Nucleus accumbens (tissue), 56 donors: ENCODE data around the gene GNGT2.

Experiments
- DNase-seq, 56 donors: peaks; one replicate each; lab custom pipeline; 2025; lab: John Stamatoyannopoulos, UW

Gene GNGT2

DNA sequence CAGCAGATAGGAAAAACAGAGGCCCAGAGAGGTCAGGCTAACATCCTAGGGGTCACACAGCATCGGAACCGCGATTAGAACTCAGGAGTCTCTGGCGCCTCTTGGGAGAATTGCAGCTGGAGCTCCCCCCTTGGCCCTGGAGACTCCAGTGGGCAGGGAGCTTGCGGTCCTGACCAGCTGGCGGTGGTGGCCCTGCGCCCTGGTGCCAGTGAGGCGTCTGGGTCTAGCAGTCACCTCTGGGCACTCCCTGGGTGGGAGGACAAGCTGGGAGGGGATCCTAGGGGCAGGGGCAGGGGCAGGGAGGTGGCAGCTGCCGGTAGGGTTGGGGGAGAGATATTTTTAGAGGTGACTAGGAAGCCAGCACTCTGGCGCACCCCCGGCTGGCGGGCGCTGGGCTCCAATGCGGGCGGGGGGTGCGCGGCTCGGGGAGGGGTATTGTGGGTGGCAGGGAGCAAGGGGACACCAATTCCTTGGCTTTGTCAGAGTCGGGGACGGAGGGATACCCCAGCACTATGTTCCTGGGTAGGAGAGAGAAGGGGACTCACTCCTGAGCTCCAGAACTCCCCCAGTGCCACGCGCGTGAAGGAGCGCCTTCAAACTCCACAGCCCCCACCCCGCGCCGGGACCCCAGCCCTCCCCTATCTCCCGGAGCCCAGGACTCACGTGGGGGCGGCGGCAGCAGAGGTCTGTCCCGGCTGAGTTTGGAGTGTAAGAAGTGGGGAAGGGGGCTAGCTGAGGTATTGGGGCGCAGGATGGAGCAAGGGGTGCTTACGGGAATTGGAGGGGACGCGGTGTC lies 19.6 kb upstream of the GNGT2 start:
- peak in 1 of 56 donors; percentile 26 for DNase-seq

DNA sequence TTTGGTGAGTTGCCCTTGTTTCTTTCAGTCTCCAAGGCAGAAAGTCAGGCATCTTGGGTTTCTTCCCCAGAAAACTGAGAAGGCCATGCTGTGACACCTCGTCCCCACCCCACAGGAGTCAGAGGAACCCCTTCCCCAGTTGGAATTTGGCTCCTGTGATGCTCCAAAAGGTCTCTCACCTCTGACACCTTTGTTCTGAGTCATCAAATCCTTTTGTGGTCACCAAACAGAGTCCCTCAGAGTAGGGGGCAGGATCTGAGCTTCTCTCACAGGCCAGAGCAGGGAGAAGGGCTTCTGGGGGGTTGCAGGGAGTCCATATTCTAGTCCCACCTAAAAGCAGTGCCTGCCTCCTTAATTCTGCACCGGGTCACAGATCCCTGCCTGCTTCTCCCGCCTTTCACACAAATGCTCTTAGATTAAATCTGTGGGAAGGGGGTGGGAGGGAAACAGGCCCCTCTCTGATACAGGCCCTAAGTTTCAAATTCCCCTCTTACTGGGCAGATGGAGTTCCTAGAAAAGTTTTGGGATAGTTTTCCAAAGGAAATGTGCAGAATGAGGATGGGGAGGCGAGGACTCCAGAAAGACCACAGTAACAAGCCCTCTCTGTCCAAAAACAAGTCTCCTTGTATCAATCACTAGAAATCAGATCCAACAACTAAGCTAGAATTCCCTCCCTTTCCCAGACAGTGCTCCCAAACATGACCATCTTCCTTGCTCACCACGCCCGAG lies 18.9 kb upstream of the GNGT2 start:
- no peak for DNase-seq

DNA sequence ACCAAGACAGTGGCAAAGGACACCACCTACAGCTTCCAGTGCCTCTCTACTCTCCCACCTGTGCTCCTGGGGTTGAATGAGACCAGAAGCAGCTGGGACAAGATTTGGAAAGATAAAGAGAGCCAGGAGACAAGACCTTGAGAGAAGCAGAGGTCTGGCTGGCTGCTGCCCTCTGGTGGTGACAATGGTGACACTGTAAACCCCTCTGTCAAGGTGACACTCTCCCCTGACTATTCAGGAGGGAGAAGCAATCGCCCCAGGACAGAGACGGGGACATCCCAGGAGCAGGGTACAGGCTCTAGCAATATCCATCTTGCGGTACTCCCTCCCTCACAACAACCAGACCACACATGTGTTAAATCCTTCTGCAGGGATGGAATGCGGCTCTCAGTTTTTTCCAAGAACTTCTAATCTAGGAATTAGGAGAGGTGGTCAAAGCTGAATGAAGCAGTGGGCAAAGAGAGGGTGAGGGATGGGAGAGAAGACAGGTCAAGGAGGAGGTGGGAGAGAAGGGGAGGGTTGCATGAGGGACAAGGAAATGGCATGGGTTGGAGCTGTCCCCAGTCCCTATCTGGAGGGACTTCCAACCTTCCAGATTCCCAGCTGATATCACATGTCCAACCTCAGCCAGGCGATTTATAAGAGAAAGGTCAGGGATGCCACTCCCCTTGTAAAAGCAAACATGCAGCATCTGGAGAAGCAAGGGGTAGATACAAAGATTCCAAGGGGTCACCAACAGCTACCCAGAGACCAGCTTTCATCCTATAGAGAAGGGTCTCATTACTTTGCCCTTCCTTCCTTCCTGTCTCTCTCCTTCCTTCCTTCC lies 17.3 kb upstream of the GNGT2 start:
- peak in 44 of 56 donors; percentile 7 to 86 (median 30) for DNase-seq

DNA sequence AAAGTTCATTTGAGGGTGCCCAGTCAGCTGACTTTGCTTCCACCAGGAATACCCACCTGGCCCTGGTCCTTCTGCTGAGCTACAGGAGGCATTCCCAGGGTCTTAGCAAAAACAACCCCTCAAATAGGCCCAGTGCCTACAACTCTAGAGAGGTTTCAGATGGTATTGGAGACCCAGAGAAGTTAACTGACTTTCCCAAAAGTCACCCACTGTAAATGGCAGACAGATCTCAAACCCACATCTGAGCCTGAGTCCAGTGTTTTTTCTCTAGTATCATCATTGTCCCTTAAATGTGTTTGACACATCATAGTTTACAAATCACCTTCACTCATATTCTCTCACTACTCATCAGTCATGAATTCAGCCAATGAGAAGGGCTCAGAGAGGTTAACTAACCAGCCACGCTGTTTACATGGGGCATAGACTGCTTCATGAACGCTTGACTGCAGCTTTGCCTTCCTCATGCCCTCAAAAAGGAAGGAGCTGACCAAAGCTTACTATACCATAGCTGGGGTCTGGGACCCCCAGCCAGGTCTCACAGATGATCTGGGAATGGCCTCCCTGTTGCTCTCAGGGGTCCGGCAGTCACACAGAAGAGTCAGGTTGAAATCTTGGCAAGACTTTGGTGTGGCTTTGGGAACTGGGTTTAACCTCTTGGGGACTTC lies 16.5 kb upstream of the GNGT2 start:
- DNase-seq = no peak

DNA sequence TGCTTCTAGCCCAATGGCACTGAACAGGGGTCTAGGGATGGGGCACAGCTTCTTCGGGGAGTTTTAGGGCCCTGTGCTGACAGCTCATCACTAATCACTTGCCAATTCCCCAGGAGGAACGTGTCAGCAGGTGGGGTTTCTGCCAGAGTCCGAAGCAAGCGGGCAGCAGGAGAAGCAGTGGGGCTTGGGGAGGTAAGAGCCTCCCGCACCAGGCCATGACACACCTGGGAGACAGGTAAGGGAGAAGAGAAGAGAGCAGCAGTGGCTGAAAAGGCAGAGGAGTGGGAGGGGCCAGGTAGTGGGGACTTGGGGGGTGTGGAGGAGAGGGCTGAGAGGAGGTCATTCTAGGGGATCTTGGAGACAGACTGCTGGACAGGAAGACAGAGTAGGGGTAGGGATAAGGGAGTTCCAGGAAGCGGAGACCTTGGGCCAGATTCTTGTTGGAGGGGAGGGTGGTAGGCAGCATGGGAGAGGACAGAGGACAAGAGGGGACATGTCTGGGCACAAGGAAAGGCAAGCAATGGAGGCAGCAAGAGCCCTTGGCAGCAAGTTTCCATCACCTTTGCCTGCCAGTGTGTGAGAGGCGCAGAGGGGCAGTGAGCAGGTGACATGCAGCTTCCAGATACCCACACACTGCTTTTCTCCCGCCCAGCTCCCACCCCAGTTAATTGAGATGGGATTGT lies 15.3 kb upstream of the GNGT2 start:
- DNase-seq = no peak

DNA sequence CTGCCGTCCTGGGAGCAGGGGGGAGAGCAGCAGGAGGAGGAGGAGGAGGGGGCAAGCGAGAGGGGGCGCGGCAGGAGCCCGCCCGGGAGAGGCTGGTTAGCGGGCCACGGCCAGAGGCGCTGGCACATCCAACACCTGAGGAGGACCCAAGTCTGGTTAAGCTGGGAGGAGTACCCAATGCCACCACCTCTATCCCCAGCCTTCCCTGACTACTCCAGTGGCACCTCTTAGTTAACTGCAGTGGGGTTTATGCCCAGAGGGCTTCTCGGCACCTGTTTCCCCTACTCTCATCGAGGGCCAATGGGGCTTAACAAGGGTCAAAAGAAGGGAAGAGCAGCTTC lies 14.6 kb upstream of the GNGT2 start:
- no peak for DNase-seq

DNA sequence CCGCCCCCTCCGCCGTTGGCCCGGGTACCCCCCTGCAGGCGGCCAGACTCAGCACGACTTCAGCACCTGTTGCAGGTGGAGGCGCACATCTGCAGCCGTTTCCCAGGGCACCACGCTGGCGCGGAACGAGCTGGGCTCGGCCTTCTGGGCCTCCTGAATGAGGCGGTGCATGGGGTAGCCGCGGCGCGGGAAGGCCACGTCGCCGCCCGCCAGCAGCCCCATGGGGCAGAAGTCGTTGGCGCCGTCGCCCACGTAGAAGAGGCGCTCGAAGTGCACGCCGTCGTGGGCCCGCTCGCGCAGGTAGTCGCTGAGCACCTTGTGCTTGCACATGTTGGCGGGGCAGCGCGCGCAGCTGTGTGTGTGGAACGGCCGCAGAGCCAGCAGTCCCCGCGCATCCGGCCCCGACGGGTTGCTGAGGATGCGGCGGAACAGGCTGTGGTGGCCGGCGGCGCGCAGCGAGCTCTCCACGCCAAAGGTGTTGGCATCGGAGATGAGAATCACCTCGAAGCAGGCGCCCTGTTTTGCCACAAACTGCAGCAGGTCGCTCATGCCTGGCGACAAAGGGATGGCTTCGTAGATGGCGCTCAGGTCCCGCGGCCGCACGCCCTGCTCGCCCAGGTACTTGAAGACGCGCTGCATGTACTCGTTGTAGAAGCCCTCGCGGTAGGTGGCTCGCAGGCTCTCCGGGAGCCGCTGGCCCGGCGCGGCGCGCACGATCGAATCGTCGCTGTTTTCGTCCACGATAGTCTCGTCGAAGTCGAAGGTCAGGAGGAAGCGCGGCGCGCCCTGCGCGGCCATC lies 14.0 kb upstream of the GNGT2 start:
- no peak for DNase-seq

DNA sequence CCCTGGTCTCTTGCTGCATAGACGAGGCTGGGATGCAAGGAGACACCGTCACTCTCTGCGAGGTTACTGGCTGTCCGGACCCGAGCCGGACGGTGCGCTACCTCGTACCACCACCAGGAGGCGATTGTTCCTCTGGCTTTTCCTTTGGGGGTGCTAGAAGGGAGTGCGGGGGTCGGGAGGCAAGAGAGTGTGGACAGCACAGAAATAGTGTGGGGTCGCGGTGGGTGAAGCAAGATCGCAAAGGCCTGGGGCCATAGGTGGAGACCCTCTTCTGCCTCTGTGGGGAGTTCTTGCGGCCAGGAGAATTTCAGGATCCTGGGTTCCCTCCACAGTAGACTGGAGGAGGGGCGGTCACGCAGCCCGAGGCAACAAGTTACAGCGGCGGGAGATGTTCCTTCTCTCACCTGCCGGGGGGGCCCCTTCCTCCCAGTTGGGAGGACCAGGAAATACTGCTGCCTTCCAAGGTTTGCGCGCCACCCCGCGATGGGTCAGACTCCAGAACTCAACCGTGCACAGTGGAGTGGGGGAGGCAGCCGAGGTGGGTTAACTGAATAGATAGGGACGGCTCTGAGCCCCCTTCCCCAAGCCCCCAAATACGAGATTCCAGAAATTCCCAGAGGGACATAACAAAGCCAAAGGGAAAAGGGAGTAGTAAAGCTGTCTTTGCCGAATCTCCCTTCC lies 13.3 kb upstream of the GNGT2 start:
- DNase-seq = peak in 24 of 56 donors; percentile 2 to 66 (median 18)

DNA sequence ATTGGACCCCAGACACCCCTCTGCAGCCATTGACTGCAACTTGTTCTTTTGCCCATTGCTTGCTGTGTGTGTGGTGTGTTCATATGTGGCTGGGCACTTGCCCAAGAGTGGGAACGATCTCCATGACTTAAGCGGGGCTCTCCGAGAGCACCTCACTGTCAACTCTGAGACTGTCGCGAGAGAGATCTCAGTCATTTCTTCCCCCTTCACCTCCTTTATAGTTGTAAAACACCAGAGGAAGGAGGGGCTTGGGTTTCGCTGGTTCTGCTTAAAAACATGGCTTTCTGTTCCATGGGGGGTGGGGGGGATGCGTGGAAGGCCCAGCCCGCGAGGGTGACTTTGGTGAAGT lies 12.8 kb upstream of the GNGT2 start:
- DNase-seq = no peak

DNA sequence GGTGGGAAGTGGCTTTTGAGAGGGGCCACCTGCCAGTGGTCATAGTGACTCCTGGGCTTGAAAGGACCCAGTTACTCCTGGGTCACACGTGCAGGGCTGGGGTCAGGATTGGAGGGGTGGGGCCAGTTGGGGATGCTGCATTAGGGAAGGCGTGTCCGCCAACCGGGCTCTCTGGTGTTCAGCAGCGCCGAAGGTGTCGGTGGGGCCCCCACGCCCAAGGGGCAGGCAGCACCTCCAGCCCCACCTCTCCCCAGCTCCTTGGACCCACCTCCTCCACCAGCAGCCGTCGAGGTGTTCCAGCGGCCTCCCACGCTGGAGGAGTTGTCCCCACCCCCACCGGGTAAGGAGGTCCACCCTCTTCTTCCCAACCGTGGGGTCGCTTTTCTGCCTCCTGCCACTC lies 9.6 kb upstream of the GNGT2 start:
- no peak for DNase-seq

DNA sequence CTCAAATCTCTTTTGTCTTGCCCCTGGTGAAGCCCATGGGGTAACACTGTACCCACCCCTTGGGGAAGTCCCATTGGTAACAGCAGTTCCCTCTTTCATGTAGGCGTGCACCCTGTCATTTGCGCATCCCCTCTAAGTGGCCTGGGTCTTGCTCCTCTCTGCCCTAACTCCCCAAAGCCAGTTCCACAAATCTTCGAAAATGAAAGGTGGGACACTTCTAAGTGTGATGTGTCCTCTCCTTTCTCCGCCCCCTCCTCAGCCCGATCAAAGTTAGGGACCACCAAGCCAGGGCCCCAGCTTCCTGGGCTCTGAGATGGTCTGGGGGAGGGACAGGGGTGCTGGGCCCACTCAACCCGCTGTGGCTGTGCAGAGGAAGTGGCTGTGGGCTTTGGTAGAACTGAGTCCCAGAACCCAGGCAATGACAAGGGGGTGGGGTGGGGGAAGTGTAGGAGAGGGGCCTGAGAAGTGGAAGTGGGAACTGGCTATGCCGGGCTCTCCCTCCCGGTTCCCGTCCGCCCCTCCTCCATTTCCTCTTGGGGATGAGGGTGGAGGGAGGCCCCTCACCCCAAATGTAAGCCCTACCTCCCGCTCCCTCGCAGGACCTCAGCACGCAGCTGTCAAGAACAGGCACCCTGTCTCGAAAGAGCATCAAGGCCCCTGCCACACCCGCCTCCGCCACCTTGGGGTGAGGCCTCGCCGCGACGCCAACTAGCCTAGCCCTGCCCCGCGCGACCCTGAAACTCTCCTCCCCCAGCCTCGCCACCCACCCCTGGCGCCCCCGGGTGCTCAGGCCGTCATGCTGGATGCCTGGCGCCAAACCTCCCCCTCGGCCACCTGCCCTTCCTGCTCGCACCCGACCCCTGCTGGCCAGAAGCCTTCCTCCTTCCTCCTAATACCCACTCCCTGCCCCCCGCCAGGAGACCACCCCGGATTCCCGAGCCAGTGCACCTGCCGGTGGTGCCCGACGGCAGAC lies 8.9 kb upstream of the GNGT2 start:
- peak in 9 of 56 donors; percentile 9 to 21 (median 17) for DNase-seq

DNA sequence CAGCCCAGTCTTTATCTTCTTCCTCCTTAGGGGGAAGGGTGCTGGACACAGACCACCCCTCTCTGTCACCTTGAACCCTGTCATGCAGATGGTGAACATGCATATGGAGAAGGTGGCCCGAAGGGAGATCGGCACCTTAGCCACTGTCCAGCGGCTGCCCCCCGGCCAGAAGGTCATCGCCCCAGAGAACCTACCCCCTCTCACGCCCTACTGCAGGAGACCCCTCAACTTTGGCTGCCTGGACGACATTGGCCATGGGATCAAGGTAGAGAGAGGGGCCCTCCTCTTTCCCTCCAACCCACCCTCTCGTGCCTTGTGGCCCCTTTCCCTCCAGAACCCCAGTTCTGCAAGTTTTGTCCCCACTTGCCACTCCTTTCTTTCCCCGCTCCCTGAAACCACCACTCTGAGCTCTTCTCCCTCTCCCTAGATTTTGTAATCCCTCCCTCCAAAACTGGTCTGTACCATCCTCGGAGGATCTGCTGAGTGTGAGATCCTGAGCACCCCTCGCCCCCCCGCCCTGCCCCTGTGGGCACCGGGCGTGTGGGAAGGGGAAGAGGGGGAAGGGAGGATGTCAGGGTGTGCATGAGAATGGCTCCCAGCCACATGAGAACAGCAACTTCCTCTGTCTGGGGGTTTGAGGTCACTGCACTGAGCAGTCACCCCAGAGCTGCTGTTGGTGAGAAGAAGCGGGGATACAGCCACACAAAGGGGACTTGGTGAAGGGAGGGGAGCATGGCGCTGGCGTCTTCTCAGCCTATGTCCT lies 7.5 kb upstream of the GNGT2 start:
- peak in 21 of 56 donors; percentile 6 to 53 (median 16) for DNase-seq

DNA sequence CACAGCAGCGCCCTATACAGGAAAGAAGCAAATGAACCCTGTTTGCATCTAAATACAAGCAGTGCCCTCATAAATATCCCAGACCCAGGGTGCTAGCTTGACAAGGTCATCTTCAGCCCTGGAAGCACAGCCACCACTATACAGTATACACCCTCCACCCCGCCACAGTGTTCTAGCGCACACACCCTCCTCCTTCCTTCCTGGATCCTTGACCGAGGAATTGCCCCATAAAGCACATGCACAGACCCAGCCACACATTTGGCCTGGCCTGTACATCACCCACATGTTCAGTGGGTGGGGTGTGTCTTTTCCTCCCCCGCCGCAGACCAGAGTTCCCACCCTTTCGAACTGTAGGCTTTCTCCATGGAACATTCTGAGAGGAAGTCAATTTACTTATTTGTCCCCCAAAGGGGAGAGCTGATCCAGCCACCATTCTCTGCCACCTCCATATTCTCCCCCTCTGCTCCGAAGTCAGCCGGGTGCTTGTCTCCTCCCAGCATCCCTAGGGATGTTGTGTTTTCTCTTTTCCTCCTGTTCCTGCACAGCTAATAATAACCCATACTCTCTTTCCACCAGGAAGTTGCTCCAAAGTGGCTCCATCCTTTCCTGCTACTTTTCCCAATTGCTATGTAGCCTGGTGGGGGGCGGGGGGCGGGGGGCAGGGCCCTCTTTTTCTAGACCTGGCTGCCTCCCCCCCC lies 6.7 kb upstream of the GNGT2 start:
- peak in 7 of 56 donors; percentile 4 to 35 (median 16) for DNase-seq

DNA sequence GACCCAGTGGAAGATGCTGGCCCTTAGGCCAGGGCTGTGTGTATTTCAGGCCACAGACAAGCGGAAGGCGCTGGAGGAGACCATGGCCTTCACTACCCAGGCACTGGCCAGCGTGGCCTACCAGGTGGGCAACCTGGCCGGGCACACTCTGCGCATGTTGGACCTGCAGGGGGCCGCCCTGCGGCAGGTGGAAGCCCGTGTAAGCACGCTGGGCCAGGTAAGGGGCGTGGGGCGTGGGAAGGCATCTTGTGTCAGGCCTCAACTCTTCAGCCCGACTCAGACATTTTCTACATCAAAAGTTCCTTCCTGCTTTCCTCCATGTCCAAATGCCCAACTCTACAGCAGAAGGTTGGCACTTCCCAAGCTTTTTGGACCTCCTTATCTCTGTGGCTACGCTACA lies 6.1 kb upstream of the GNGT2 start:
- no peak for DNase-seq

DNA sequence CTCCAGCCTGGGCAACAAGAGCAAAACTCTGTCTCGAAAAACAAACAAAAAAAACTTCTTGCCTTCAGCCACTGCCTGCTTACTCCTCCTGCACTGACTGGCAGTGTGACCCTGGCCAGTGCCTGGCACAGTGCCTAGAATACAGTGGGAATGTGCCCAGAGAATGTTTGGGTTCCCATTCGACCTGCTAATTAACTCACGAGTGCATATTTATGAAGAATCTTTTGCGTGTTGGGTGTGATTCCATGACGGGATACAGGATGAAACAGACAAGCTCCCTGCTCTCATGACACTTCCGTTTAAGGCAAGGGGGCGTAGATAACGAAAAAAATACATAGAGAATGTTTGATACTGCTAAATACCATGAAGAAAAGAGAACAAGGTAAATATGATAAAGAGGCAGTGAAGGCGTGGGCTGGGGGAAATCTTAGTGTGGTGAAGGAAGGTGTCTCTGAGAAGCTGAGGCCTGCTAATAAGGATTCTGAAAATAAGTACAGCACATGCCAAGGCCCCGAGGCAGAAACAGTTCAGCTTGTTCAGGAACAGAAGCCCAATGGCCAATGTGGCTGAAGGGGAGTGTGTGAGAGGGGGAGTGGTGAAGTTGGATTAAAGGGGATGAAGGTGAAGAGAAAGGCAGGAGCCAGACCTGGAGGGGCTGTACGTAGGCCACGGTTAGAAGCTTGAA lies 4.4 kb upstream of the GNGT2 start:
- peak in 6 of 56 donors; percentile 5 to 25 (median 14) for DNase-seq

DNA sequence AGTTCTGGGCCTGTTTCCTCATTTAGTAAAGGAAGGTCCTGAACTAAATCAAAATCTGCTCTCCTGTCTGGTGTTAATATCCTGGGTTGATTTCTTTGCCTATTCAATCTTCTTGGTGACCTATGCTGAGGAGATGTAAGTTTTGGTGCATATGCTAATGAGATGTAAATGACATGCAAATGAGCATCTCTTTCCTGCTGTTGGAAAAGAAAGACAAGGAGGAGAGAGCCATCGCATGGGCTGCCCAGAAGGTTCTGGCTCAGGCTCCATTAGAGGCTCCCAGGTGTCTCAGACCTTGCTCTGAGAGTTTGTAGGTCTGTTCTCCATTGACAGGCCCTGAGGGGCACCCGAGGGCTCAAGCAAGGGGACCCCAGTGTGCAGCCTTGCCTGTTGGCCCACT lies 3.5 kb upstream of the GNGT2 start:
- DNase-seq = no peak
